ENCODE results near the gene CTAG1B. TPM values are rescaled to one million over a fixed set of nuclear protein-coding genes. Genes with fewer than 3 reads are reported as not detected.
"Not testable (repeated sequence)": the region's sequence is repeated elsewhere in the genome, so short reads cannot be mapped to it uniquely, and the experiment has no call there.

CTAG1B gene
- total RNA-seq, 2 experiments from 2014 or later: not detected

GRCh38 chrX:154607976-154608375 lies 11.1 kb downstream of the CTAG1B start:
- H3K27ac ChIP-seq (ENCODE audit: low read depth, low read length, poor library complexity, severe bottlenecking); H2AFZ ChIP-seq (ENCODE audit: low read length); DNase-seq (ENCODE audit: low spot score); intact Hi-C loops (cut with micrococcal nuclease; ENCODE audit: unreplicated experiment); H3K4me1 ChIP-seq (ENCODE audit: insufficient read depth, low read length, poor library complexity, severe bottlenecking); H3K4me3 ChIP-seq (ENCODE audit: low read depth, low read length, poor library complexity, severe bottlenecking); BruUV-seq (replicated peaks); H3K9me2 ChIP-seq (ENCODE audit: insufficient read depth, low read length); H4K20me1 ChIP-seq (ENCODE audit: insufficient read depth, low read length); H3K4me2 ChIP-seq (ENCODE audit: low read length); POLR2A ChIA-PET; CTCF ChIA-PET (ENCODE audit: unreplicated experiment); H3K36me3 ChIP-seq (ENCODE audit: insufficient read depth, low read length); H3K79me2 ChIP-seq (ENCODE audit: insufficient read depth, low read depth, low read length); H3K9me3 ChIP-seq (ENCODE audit: low read length): not testable (repeated sequence)

- H2AFZ ChIP-seq (ENCODE audit: low read length): no peak overlapping the region
- POLR2A ChIA-PET: no interaction called here
- intact Hi-C loops (cut with micrococcal nuclease; ENCODE audit: unreplicated experiment): no loop called here
- no peaks in the 10 kb centered on the region for H3K4me1 ChIP-seq (ENCODE audit: insufficient read depth, low read length, poor library complexity, severe bottlenecking)
- H3K4me2 ChIP-seq (ENCODE audit: low read length): no peak overlapping the region
- H4K20me1 ChIP-seq (ENCODE audit: insufficient read depth, low read length): no peaks in the 10 kb centered on the region
- no peaks in the 10 kb centered on the region for H3K79me2 ChIP-seq (ENCODE audit: insufficient read depth, low read depth, low read length)
- no peak overlapping the region for H3K4me3 ChIP-seq (ENCODE audit: low read depth, low read length, poor library complexity, severe bottlenecking)
- no TSS peak for BruUV-seq (replicated peaks)
- no peaks in the 10 kb centered on the region for H3K36me3 ChIP-seq (ENCODE audit: insufficient read depth, low read length)
- CTCF ChIA-PET (ENCODE audit: unreplicated experiment): no interaction called here
- no peak overlapping the region for H3K27ac ChIP-seq (ENCODE audit: low read depth, low read length, poor library complexity, severe bottlenecking)
- TF ChIP-seq EZH2phosphoT487 (IDR thresholded peaks at IDR 0.05; ENCODE audit: borderline replicate concordance, low read depth, low read length): no peak
- no peak for TF ChIP-seq CTCF (conservative IDR thresholded peaks at IDR 0.05; ENCODE audit: low read length)
- DNase-seq (ENCODE audit: low spot score): no peak
- H3K9me3 ChIP-seq (ENCODE audit: low read length): no peaks in the 10 kb centered on the region
- no peaks in the 10 kb centered on the region for H3K9me2 ChIP-seq (ENCODE audit: insufficient read depth, low read length)
Observed at GRCh38 chrX:154607370-154607769, 11.7 kb downstream of the CTAG1B start.

GRCh38 chrX:154605566-154605965 lies 13.5 kb downstream of the CTAG1B start:
- intact Hi-C loops (cut with micrococcal nuclease; ENCODE audit: unreplicated experiment): no loop called here
- no peak for DNase-seq (ENCODE audit: low spot score)
- no peaks in the 10 kb centered on the region for H3K9me3 ChIP-seq (ENCODE audit: low read length)
- BruUV-seq (replicated peaks): no TSS peak
- CTCF ChIA-PET (ENCODE audit: unreplicated experiment): no interaction called here
- no peak overlapping the region for H3K27ac ChIP-seq (ENCODE audit: low read depth, low read length, poor library complexity, severe bottlenecking)
- TF ChIP-seq CTCF (conservative IDR thresholded peaks at IDR 0.05; ENCODE audit: low read length) (no peak), EZH2phosphoT487 (IDR thresholded peaks at IDR 0.05; ENCODE audit: borderline replicate concordance, low read depth, low read length) (no peak)
- H3K79me2 ChIP-seq (ENCODE audit: insufficient read depth, low read depth, low read length): no peaks in the 10 kb centered on the region
- H3K4me3 ChIP-seq (ENCODE audit: low read depth, low read length, poor library complexity, severe bottlenecking): no peak overlapping the region
- no peaks in the 10 kb centered on the region for H4K20me1 ChIP-seq (ENCODE audit: insufficient read depth, low read length)
- POLR2A ChIA-PET: no interaction called here
- no peak overlapping the region for H2AFZ ChIP-seq (ENCODE audit: low read length)
- H3K4me1 ChIP-seq (ENCODE audit: insufficient read depth, low read length, poor library complexity, severe bottlenecking): no peaks in the 10 kb centered on the region
- H3K36me3 ChIP-seq (ENCODE audit: insufficient read depth, low read length): no peaks in the 10 kb centered on the region
- no peaks in the 10 kb centered on the region for H3K9me2 ChIP-seq (ENCODE audit: insufficient read depth, low read length)
- H3K4me2 ChIP-seq (ENCODE audit: low read length): no peak overlapping the region
